Endodermal cell (in vitro differentiated cells): ENCODE data around the gene RETN. TPM values are rescaled to one million over a fixed set of nuclear protein-coding genes. Genes with fewer than 3 reads are reported as not detected.
A peak's percentile ranks its signal among the peaks of the same experiment; 100 is the strongest.

Experiments
- DNase-seq: peaks from one replicate; pipeline ENCODE4 v3.0.0-alpha.2; 2017
- H3K27ac ChIP-seq: 2 replicates; pipeline ENCODE4 v1.5.1; 2013; ENCODE audit warnings: mild to moderate bottlenecking, low read depth, low read length, moderate library complexity
- H3K27me3 ChIP-seq: 2 replicates; pipeline ENCODE4 v1.6.1; 2013; ENCODE audit warnings: mild to moderate bottlenecking, low read length, moderate library complexity; ENCODE audit not compliant: insufficient read depth, control insufficient read depth, poor library complexity, severe bottlenecking
- H3K36me3 ChIP-seq: 2 replicates; pipeline ENCODE4 v1.7.0; 2013; ENCODE audit warnings: mild to moderate bottlenecking, low read length, moderate library complexity; ENCODE audit not compliant: control insufficient read depth, insufficient read depth
- H3K4me1 ChIP-seq: one replicate; pipeline ENCODE4 v1.7.0; 2013; ENCODE audit warnings: low read length; ENCODE audit not compliant: control insufficient read depth, insufficient read depth
- H3K4me3 ChIP-seq: 2 replicates; pipeline ENCODE4 v1.5.1; 2013; ENCODE audit warnings: mild to moderate bottlenecking, low read length, moderate library complexity
- H3K9ac ChIP-seq: 2 replicates; pipeline ENCODE4 v1.6.1; 2013; ENCODE audit warnings: mild to moderate bottlenecking, low read length, moderate library complexity; ENCODE audit not compliant: poor library complexity, severe bottlenecking; ENCODE audit errors: extremely low read depth
- H3K9me3 ChIP-seq: 2 replicates; pipeline ENCODE4 v1.6.1; 2013; ENCODE audit warnings: mild to moderate bottlenecking, low read length, moderate library complexity; ENCODE audit not compliant: control insufficient read depth
- H3K27ac Mint-ChIP-seq: 2 replicates; pipeline ENCODE4 v1.8.0; 2020; ENCODE audit warnings: mixed read lengths
- H3K27me3 Mint-ChIP-seq: 2 replicates; pipeline ENCODE4 v1.8.0; 2021; ENCODE audit warnings: mild to moderate bottlenecking, mixed read lengths; ENCODE audit not compliant: insufficient read depth
- H3K36me3 Mint-ChIP-seq: 2 replicates; pipeline ENCODE4 v1.8.0; 2020; ENCODE audit warnings: low read depth, mixed read lengths
- H3K4me1 Mint-ChIP-seq: 2 replicates; pipeline ENCODE4 v1.8.0; 2020; ENCODE audit warnings: mixed read lengths
- H3K4me3 Mint-ChIP-seq: 2 replicates; pipeline ENCODE4 v1.8.0; 2020; ENCODE audit warnings: mild to moderate bottlenecking, moderate library complexity, mixed read lengths
- H3K9me3 Mint-ChIP-seq: 2 replicates; pipeline ENCODE4 v1.8.0; 2020; ENCODE audit warnings: mild to moderate bottlenecking, mixed read lengths
- CTCF ChIP-seq: fragments of 200-600 bp; sonication (generic); conservative IDR thresholded peaks from 2 replicates; pipeline ENCODE4 v1.5.0; 2021; ENCODE audit warnings: antibody characterized with exemption, mild to moderate bottlenecking
- WGBS, 2 experiments: methylation state at CpG; one replicate each; pipeline versions ENCODE4 v1.1.5 to v1.1.7; 2013; ENCODE audit warnings: missing lambda C conversion rate in 2 of 2, mixed read lengths in 1 of 2; ENCODE audit not compliant: insufficient coverage in 1 of 2, insufficient read length in 1 of 2; 5-methylcytosine and 5-hydroxymethylcytosine counted together
- total RNA-seq, 2 donors: library from RNA; stranded (reverse); fragmentation: NEBNext Ultra II Directional in 1 of 2; extraction: Animal tissue kit (Norgen Biotek cat#: 25700) in 1 of 2; gene quantifications; 2 replicates in 1 of 2; 3 replicates in 1 of 2; pipeline ENCODE4 v1.2.1, GENCODE V29; 2021

The RETN gene
- total RNA-seq, 2 donors from 2014 or later = not detected

GRCh38 chr19:7625763-7626372 is 43.0 kb upstream of the RETN start:
- peaks cover 32% of the 10 kb centered on the region for H3K36me3 Mint-ChIP-seq
- 95 to 99% methylated on average over 27 to 34 of the region's 34 CpGs for WGBS, 2 experiments

DNA sequence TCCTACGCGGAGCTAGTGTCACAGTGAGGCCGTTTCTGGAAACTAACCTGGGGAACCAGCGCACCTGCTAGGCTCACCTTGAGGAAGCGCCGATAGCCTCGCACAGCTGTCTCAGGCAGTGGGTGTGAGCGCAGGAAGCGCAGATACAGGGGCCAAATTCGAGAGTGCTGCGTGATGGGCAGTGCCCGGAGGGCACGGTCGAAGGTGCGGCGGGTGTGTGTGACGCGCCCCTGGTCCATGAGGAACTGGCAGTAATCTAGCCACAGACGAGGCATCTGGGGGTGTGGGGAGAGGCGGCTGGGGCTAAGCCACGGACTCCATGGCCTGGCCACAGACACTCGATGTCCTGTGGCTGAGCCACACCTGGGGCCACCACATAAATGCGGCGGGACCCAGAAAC is 41.7 kb upstream of the RETN start:
- peaks cover 17% of the 10 kb centered on the region for H3K4me1 Mint-ChIP-seq
- H3K36me3 ChIP-seq = peaks cover 28% of the 10 kb centered on the region
- 89 to 92% methylated on average over 16 to 24 of the region's 24 CpGs for WGBS, 2 experiments
- DNase-seq = no peak
- H3K4me1 ChIP-seq = no peaks in the 10 kb centered on the region
- peak overlapping the region; percentile 13 for H3K4me3 Mint-ChIP-seq
- H3K4me3 ChIP-seq = no peak overlapping the region
- H3K27me3 ChIP-seq = no peaks in the 10 kb centered on the region
- no peaks in the 10 kb centered on the region for H3K27me3 Mint-ChIP-seq
- H3K9me3 ChIP-seq = no peaks in the 10 kb centered on the region
- H3K9me3 Mint-ChIP-seq = no peaks in the 10 kb centered on the region
- peaks cover 23% of the 10 kb centered on the region for H3K36me3 Mint-ChIP-seq
- H3K27ac Mint-ChIP-seq = no peak overlapping the region
- H3K9ac ChIP-seq = no peak overlapping the region
- no peak for TF ChIP-seq CTCF
- no peak overlapping the region for H3K27ac ChIP-seq

More at GRCh38 chr19:7625763-7626372, 43.0 kb upstream of the RETN start:
- Mint-ChIP-seq H3K4me1 (peaks cover 17% of the 10 kb centered on the region), H3K4me3 (no peak overlapping the region), H3K9me3 (no peaks in the 10 kb centered on the region), H3K27ac (no peak overlapping the region), H3K27me3 (no peaks in the 10 kb centered on the region)
- TF ChIP-seq CTCF = no peak
- Histone ChIP-seq H3K27me3 (no peaks in the 10 kb centered on the region), H3K9ac (no peak overlapping the region), H3K27ac (no peak overlapping the region), H3K36me3 (peaks cover 29% of the 10 kb centered on the region), H3K9me3 (no peaks in the 10 kb centered on the region), H3K4me3 (no peak overlapping the region), H3K4me1 (no peaks in the 10 kb centered on the region)
- no peak for DNase-seq

- H3K4me3 Mint-ChIP-seq = peak overlapping the region; percentile 94
- Histone ChIP-seq H3K4me3 (peak overlapping the region; percentile 96), H3K9ac (peak overlapping the region; percentile 99), H3K27me3 (no peaks in the 10 kb centered on the region), H3K36me3 (peaks cover 19% of the 10 kb centered on the region), H3K27ac (no peak overlapping the region), H3K9me3 (no peaks in the 10 kb centered on the region), H3K4me1 (no peaks in the 10 kb centered on the region)
- no peaks in the 10 kb centered on the region for H3K9me3 Mint-ChIP-seq
- H3K27me3 Mint-ChIP-seq = peaks cover 2% of the 10 kb centered on the region
- no peak for DNase-seq
- peaks cover 17% of the 10 kb centered on the region for H3K4me1 Mint-ChIP-seq
- peaks cover 14% of the 10 kb centered on the region for H3K36me3 Mint-ChIP-seq
- WGBS, 2 experiments = 2 to 6% methylated on average over 13 to 15 of the region's 15 CpGs
- TF ChIP-seq CTCF = no peak
- peak overlapping the region; percentile 98 for H3K27ac Mint-ChIP-seq
Observed at GRCh38 chr19:7628589-7629311, 40.1 kb upstream of the RETN start.
